Stimulated activated CD8-positive, alpha-beta memory T cell treated with anti-CD3 and anti-CD28 coated beads, Interleukin-12 subunit alpha, Interleukin-12 subunit beta, amount 100 ng/mL, for 24 hours (primary cell): ENCODE data around the gene FXYD1.
"Not testable (repeated sequence)": the region's sequence is repeated elsewhere in the genome, so short reads cannot be mapped to it uniquely, and the experiment has no call there.

ENCODE experiments used
- DNase-seq: peaks from one replicate; pipeline ENCODE4 v3.0.0-alpha.2; 2020; ENCODE audit errors: extremely low read depth

FXYD1 gene

DNA sequence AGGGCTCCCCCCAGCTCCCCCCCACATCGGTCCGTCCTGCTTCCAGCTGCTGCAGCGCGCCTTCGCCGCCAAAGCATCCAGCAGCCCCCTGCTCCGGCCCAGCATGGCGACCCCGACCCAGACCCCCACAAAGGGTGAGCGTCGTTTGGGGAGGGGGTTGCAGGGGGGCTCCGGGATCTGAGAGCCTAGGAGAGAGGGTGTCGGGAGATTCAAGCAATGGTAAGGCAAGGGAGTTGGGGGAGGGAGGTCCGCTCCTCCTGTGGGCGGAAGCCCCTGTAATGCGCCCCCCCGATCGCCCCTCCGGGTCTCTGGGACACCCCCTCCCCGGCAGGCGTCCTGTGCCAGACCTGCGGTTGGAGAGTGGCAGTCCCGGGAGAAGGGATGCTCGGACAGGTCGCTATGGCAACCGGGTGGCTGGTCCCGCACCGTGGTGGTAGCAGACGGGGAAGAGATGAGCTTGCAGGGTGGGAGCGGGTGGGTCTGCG lies 4.6 kb downstream of the FXYD1 start, which contains the start of gene FXYD7:
FXYD7 (plus strand) TSS at position 25 of the 485 bp plus-strand sequence; CDS start at position 104, 79 bp downstream.
- DNase-seq = no peak

DNA sequence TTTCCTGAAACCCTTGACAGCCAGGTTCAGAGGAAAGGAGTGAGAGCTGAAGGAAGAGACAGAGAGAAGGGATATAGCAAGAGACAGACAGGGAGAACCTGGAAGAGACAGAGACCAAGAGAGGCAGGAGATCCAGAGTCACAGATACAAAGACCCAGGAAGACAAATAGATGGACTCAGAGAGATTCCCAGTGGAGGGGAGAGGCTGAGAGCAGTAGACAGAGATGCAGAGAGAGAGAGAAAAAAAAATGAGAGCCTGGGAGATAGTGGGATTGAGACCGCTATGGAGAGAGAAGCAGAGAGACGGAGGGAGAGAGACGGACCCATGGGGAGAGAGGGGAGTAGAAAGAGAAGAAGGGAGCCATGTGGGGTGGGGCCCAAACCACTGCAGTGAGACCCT lies 5.2 kb downstream of the FXYD1 start:
- DNase-seq = no peak

DNA sequence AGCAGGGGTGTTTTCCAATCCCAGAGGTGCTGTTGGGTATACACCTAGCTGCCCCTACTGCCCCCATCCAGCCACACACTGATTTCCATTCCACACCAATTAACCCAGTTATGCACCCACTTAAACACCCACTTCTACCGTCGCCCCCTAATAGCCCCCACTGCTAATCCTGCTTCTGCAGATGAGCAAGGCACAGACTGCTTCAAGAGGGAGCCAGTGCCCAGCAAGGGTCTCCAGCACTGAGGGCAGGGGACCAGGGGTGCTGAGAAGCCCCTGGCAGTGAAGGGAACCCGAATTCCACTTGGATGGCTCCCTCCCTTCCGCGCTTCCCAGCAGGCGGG lies 5.6 kb downstream of the FXYD1 start:
- DNase-seq = no peak

DNA sequence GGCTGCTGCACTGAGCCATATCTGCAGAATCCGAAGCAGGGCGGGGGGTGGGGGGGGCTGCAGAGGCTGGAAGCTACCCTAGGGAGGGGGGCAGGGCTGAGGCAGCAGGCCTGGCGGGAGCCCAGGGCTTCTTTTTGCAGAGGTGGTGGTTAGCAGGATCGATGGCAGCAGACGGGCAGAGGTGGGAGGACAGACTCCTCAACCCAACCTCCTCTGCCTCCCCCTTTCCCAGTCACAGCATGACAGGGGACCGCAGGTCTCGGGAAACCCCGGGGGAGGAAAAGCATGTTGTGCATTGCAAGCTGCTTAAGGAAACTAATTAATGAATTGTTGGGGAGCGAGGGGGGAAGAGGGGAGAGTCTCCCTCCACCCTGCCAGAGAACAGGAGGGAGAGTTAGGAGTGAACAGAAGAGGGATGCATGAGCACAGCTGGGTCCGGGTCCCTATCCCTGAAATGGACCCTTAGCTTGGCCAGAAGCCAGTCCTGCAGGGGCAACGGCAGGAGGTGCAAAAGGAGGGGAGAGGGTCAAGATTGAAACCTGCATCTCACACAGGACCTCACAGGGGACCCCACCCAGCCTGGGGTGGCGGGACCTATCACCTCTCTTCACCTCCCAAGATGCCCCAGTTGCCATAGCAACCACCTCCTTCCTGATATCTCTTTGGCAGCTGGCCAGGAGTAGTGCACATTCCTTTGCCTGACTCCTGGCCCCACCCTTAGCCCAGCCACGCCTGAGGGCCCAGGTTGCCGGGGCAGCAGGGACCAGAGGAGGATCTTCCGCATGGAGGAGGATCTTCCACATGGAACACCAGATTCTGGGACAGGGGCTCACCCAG lies 6.2 kb downstream of the FXYD1 start:
- DNase-seq = no peak

DNA sequence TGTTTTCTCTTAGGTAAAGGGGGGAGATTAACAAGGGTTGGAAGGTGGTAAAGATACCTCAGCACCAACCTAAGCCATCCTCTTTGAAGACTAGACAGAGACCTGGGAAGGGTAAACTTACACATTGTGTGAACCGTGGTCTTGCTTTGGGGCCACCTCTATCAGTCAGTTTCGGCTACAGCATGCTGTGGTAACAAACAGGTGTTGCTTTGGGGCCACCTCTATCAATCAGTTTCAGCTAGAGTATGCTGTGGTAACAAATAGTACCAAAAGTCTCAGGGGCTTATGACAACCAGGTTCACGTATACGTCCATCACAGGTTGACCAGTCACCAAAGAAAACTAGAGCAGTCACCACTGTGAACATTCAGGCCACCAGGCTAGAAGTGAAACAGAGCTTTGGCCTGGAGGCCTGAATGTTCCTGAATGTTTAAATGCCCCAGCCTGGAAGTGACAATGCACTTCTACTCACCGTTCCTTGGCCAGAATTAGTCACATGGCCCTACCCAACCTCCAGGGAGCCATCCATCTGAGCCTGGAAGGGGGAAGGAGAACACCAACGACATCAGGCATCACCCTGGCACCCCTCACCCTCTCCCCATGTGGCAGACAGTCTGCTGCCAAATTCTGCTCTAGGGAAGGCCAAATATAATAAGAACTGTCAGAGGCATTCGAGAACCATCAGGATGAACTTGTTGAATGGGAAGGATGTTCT lies 8.3 kb downstream of the FXYD1 start:
- DNase-seq = no peak

DNA sequence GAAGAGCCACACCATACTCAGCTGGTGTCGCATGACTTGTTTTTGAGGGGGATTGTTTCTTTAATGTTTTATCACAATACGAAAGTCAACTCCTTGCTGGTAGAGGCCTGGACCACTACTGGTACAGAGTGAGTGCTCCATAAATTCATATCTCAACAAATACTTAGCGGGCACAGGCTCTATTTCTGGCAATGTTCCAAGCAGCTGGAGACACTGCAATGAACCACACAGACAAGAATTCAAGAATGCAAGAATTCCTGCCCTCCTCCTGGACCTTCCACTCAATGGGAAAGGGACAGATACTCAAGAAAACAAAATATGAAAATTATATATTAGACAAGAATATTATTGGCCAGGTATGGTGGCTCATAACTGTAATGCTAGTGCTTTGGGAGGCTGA lies 10.8 kb downstream of the FXYD1 start:
- DNase-seq = no peak

DNA sequence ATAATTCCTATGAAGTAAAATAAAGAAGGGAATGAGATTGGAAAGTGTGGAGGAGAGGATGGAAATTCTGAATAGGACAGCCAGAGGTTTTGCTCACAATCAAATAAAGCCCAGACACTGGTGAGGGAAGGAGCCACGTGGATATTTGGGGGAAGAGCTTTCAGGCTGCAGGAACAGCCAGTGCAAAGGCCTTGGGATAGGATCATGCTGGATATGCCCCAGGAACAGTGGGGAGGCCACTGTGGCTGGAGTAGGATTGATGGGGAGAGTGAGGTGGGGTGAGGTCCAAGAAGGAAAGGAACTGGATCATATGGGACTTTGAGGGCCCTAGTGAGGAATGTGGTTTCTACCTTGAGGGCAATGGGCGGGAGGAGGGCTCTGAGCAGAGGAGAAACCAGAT lies 11.8 kb downstream of the FXYD1 start:
- DNase-seq = no peak

DNA sequence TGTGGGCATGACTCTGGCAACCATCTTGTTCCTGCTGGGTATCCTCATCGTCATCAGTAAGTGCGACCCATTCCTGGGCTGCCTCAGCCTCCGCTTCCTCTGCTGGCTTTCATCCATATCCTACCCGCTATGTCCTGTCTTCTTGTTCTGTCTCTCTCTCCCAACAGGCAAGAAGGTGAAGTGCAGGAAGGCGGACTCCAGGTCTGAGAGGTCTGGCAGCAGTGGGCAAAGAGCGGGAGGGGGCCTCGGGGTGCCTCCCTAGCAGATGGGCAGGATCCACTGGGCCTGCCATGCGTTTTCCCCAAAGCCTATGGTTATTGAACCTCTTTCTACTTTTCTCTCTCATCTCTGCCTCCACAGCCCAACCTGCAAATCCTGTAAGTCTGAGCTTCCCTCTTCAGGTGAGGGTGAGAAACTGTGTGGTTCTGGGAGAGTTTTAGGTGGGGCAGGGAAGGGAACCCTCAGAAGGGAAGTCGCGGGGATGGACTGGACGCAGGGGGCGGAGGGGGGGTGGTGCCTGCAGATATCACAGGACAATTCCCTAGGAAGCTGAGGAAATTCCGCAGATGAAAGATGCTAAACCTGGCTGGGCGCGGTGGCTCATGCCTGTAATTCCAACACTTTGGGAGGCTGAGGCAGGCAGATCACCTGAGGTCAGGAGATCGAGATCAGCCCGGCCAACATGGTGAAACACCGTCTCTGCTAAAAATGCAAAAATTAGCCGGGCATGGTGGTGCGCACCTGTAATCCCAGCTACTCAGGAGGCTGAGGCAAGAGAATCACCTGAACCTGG lies 12.8 kb downstream of the FXYD1 start:
- no peak for DNase-seq

DNA sequence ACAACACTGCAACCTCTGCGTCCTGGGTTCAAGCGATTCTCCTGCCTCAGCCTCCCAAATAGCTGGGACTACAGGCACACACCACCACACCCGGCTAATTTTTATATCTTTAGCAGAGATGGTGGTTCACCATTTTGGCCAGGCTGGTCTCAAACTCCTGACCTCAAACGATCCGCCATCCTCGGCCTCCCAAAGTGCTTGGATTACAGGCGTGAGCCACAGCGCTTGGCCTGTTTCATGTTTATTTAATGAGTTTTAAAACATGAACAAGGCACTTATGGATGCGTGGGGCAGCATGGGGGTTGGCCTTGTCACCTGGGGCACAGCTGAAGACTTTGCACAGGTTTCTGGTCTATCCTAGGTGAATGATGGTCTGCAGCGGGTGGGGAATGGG lies 14.5 kb downstream of the FXYD1 start:
- not testable (repeated sequence) for DNase-seq

DNA sequence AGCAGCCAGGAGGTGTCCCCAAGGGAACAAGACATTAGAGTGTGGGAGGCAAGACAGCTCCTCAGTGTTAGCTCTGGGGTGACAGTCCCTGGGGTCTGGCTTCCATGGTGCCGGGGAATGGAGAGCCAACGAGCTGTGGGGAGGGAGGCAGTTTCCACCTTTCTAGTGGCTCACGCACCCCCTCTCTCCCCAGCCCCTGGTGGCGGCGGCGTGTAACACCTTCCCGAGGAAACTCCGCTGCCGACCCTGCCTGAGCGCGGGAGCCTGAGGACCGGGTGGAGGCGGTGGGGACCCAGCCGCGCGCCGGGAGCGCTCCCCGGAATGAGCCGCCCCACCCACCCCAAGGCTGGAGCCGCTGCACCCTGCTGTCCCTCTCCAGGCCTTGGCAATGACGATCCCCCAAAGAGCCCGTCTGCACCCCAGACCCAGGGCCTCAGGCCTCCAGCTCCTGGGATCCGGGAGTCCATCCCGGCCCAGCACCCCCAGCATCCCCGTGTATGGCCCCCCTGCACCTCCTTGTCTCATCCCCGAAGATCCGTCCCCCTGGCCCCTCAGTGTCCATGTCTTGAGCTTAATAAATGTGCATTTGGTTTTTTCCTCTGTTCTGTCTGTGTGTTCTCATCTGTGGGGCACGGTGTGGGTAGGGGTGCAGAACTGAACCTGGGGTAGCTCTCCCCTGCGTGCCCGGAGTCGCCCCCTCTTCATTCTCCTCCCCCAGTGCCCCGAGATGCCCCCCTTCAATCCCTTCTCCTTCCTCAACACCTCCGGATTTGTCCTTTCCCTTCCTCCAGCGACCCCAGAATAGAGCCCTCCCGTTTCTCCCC lies 15.3 kb downstream of the FXYD1 start:
- peak; percentile 59 for DNase-seq

DNA sequence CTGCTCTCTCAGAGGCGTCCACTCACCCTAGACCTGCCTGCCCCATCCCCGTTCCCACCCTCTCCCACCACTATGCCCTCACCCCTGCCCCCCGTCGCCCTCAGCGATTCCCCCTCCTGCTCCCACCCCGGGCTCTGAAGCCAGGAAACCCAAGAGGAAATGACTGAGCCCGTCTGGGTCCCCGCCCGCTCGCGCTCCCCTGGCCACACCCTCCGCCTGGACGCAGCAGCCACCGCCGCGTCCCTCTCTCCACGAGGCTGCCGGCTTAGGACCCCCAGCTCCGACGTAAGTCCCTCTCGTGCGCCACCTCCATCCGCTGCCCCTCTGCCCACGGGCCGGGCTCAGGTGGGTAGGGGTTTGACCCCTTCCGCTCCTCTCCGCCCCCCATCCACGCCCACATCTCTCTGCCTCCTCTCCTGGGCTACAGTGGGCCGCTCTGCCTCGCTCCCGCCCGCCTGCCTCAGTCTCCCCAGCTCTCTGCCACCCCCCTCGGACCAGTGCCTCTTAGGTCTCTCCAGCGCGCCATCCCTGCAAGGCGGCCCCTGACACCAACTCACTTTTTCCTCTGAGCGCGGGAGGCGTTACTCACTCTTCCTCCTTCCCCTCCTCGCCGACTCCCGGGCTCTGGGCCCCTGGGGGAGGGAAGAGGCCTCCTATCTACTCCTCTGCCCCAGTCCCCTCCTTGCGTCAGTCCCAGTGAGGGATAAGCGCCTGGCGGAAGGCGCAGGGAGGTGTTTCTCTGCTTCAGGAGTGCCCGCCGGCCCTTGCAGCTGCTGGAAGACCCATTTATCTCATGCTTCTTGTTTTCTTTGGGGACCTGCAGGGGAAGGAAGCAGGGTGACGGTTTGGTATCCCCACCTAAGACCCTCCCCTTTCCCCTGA lies 16.1 kb downstream of the FXYD1 start, which contains the start of gene FXYD5:
FXYD5 (plus strand) TSS at position 211 of the 882 bp plus-strand sequence. CDS start 816 bp downstream, outside the sequence.
- DNase-seq = peak; percentile 71

DNA sequence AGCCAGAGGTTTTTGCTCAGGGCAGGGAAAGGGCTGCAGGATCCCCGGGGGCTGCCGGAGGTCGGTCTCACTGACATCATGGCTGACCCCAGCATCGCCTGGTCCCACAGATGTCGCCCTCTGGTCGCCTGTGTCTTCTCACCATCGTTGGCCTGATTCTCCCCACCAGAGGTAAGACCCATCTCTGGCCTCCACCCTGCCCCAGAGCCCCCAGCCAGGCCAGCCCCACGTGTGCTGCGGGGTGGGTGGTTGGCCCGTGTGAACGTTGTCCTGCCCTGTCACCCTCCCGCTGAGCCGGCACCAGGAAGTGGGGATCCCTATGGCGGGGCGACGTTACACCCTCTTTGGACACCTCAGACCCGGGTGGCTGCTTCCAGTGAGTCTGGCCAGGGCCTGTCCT lies 16.8 kb downstream of the FXYD1 start:
- DNase-seq = no peak

DNA sequence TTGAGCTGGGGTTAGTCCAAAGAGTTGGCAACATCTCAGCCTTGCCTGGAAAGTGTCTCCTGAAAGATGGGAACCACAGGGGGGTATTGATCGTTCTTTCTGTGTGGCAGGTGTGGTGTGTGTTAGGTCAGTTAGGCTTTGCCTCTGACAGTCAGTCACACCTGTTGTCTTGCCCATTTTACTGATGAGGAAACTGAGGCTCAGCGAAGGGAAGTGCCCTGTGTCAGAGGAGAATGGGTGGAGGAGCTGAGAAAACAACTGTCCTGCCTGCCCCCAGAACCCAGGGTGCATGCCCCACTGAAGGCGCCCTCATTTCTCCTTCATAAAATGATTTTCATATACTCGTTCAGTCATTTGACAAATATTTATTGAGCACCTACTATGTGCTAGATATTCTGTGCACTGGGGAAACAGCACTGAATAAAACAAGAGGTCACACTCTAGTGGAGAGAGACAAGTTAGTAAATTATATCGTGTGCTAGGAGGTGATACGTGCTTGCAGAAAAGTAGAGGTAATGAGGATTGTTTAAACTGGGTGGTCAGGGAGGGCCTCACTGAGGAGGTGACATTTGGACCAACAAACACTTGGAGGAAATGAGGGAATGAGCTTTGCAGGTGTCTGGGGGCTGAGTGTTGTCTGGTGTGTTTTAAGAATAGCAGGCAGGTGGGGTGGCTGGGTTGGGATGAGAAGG lies 17.5 kb downstream of the FXYD1 start:
- no peak for DNase-seq

DNA sequence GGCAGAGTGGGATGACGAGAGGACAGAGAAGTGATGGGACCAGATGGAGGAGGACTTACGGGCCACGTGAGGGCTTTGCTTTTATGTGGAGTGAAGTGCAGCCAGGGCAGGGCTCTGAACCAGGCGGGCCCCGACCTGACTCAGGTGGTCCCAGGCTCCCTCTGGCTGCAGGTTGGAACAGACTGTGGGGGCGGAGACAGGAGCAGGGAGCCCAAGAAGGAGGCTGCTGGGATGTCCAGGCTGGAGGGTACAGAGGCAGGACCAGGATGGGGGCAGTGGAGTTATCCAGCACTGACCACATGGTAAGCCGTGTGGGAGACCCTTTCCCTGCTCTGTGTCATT lies 18.0 kb downstream of the FXYD1 start:
- no peak for DNase-seq

DNA sequence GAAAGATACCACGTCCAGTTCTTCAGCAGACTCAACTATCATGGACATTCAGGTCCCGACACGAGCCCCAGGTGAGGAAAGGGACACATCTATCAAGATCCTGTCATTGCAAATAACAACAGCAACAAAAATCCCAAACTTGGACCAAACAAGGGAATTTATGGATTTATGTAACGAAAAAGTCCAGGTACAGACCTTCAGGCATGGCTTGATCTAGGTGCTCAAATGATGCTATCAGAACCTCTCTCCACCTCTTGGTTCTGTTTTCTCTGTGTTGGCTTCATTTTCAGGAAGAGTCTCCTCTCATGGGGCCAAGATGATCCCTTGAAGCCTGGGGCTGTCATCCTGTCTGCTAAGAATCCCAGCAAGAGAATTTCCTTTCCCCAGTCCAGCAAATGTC lies 18.8 kb downstream of the FXYD1 start:
- no peak for DNase-seq

DNA sequence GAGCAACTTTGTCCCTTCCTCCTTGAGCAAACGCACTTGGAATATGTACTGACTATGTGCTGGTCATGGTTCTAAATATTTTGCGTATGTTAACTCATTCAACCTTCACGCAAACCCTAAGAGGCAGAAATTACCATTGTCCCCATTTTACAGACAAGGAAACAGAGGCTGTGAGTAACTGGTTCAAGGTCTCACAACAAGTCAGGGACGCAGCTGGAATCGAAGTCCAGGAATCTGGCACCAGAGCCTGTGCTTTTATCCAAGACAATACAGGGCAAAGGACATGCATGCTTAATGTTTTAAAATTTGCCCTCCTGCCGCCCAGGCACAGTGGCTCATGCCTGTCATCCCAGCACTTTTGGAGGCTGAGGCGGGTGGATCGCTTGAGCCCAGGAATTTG lies 21.0 kb downstream of the FXYD1 start:
- no peak for DNase-seq

DNA sequence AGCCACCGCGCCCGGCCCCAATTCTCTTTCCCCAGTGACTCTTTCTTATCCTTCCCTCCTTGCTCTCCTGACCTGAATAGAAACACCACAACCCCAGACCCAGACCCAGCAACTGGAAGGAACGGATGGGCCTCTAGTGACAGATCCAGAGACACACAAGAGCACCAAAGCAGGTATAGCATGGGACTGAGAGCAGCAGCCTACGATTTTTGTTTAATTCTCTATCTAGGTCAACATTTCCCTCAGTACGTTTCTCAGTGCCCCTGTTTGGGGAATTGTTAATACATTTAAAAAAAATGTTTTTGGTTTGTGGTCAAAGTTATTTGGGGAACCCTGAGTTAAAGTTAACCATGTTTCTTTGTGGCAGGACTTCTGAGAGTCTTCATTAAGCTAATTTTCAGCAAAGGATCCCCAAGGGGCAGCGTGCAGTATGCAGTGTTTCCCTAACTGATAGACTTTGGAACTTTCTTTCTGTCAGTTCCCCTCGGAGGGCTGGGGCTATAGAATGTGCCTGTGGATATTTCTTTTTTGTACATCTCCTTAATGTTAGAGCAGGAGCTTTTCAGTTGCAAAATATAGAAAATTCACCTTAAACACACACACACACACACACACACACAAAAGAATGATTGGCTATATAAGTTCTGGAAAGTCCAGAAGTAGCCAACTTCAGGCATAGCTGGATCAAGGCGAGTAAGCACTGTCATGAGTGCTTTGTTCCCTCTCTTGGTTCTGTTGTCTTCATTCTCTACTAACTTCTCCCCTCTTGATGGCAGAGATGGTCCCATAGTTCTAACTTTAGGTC lies 22.2 kb downstream of the FXYD1 start:
- DNase-seq = no peak

DNA sequence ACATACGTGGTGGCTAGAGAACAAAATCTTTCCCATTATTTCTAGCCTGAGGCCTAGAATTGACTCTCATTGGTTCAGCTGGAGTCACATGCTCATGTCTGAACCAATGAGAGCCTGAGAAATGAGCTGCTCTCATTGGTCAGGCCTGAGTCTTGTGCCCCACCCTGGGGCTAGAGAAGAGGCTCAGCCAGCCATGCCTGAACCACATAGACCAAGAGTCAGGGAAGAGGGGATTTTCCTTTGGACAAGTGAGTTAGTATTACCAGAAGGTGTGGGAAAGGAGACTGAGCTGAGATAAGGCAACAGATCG lies 22.8 kb downstream of the FXYD1 start:
- DNase-seq = no peak
